Kidney glomerular epithelial cell (primary cell): Measurements from ENCODE around the gene STARD3NL.
"Not testable (repeated sequence)": the region's sequence is repeated elsewhere in the genome, so short reads cannot be mapped to it uniquely, and the experiment has no call there.

ENCODE experiments used
- DNase-seq: peaks from one replicate; lab custom pipeline; 2025; lab: John Stamatoyannopoulos, UW

The STARD3NL gene

DNA sequence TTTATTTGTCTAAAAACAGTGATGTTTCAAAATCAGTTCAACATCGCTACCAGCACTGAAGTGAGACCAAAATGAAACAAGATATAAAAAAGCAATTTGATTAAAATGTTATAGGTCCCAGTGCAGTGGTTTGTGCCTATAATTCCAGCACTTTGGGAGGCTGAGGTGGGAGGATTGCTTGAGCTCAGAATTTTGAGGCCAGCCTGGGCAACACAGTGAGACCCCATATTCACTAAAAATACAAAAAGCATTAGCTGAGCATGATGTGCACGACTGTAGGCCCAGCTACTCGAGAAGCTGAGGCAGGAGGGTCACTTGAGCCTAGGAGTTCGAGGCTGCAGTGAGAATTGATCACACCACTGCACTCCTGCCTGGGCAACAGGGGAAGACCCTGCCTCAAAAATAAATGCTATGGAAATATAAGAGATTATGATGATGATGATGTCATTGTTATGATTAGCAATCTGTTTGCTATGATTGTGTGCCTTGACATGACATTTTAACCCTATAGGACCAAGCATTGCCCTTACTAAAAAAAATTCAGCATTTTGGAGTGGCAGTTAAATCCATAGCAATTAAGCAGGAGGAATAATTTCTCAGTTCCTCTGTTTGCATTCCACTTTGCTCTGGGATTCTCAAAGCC is 91.8 kb downstream of the STARD3NL start:
- DNase-seq, result not testable (repeated sequence)

DNA sequence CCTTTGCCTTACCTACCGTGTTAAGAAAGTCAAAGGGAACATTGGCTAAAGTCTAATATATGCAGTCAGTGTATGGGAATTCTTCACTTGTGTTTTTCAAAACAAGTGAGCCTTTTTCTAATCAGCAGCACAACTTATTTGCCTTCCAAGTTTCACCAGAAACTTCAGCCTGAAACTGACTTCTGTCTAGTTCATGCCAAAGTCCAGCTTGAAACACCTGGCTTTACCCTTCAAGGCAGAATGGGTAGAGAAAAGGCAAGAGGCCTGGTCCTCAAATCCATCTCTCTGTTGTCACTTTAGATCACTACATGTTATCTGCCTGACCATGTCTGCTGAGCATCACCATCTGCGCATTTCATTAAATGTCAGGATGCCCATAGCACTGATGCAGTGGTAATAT is 92.4 kb downstream of the STARD3NL start:
- not testable (repeated sequence) for DNase-seq

DNA sequence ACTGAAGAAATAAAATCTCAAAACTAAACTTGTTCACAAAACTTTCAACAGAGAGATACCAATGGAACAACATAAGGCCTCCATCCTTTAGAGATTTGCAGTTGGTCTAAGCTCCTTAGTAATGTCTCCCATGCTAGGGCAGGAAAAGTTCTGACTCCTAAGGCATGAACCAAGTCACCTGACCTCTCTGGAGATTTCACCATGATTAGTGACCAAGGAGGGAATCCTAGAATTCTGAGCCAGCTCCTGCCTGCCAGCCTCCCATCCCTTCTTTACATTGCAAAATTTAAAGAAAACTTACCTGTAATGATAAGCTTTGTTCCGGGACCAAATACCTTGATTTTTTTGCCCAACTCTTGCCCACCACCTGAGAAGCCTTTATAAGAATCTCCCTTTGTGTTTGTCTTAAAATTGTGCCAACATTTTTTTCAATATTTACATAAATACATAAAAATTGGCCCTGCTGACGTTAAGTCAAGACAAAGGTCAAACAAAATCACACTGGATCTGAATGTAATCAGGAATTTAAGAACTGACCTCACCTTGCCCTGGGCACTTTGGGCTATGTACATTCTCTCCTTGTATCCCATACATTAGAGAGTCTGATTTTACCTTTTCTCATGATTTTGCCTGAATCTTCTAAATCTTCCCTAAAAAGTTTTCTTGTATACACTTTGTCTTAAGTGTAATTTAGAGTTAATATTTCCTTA is 95.4 kb downstream of the STARD3NL start, which contains the start of gene TARP:
Gene TARP (minus strand): TSS at position 351 of the 710 bp plus-strand sequence.
- DNase-seq, result no peak

DNA sequence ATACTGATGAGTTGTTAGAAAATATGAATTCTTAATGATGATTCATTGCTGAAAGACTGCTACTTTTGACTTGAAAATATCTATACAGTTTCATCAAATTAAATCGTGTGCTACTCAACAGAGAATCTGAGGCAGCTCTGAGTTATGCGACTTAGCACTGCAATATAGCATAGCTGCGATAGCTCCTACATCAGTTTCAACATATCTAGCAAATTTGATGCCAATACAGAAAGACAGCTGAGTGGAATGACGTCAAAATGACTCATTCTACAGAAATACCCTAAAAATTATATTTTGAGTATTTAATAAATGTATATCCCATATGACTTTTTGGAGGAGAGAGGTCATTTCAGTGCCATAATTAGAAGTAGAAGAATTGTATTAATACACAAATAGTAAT is 96.4 kb downstream of the STARD3NL start:
- DNase-seq, result no peak

DNA sequence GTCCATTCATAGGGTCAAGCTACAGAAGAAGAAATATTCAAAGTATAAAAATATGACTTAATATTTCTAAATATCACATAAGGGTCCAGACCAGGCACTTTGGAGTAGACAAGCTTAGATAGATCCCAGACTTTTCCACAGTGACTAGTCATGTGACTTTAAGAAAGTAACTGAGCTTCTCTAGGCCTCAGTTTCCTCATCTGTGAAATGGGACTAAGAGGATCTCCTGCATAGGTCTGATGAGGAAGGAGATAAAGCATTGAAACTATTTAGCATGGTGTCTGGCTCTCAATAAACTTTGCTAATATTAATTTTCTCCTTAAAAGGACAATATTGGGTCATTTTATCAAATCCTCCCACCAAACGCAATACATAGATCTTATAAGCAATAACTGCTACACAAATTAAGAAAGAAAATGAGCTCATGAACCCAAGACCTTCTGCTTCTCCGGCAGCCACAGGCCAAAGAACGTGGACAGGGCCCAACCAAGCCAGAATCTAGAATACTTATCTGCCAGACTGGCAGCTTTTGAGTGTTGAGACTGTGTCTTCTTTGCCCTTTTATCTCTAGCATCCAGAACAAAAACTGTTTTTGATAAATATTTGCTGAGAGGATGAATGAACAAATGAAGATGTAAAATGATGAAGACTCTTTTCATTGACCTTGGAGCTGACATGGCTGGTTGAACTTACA is 97.0 kb downstream of the STARD3NL start:
- no peak for DNase-seq

DNA sequence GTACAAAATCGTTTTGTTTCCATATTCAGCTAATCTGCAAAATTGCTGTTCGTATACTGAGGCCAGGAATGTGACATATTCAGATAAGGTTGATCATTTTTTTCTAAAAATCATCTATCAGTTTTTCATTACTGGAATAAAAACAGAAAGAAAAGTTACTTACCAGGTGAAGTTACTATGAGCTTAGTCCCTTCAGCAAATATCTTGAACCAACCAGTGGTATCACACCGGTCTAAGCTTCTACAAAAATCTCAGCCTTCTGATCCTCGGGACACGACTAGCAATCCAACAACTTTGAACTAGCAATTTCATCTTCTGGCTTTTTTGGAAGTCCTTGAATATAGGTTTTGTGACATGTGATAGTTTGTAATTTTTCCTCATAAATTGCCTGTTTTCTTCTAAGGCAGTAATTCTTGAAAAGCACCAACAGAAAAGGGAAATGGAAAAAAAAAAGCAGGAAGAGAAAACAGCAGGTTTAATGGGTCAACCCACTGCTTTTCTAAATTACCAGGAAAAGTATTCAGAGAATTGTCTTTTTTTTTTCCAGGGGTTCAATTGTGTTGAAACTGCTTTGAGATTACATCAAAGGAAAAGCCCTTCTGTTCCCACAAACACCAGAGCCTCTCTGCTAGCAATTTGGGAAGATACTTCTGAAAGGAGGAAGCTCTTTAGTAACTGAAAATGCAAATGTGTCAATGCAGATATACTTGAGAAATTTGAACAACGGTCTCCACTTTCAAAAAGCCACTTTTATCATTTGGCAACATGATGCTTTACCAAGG is 98.2 kb downstream of the STARD3NL start:
- no peak for DNase-seq

DNA sequence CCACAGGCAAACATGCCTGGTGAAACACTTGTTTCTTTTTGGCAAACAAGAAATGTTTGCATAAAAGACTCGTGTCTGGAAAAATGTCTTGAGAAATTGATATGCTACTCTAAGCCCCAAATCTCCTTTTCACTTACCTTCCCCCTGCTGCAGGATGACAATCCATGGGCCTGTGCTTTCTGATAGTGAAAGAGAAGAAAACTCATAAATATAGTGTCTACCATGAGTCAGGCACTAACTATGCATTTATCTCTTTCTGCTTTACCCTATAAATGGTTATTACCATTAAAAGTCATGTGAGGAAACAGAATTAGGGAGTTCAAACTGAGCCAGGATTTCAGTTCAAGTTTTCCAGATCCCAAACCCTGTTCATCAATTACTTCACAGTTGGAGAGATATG is 102.0 kb downstream of the STARD3NL start:
- no peak for DNase-seq
